ENCODE measurements around the gene IPO5.

- TF ChIP-seq POLR2A (IDR thresholded peaks at IDR 0.05; ENCODE audit: low read depth, low read length): no peak
- no peak for TF ChIP-seq POU2F2 (IDR thresholded peaks at IDR 0.05; ENCODE audit: low read depth, low read length)
- no peak for TF ChIP-seq POLR2AphosphoS5 (IDR thresholded peaks at IDR 0.05; ENCODE audit: low read depth, low read length)
- no peak for TF ChIP-seq SPI1 (IDR thresholded peaks at IDR 0.05; ENCODE audit: low read depth, low read length)
- no peak for TF ChIP-seq PAX5 (IDR thresholded peaks at IDR 0.05; ENCODE audit: insufficient read depth, low read length, severe bottlenecking)
- no peak for TF ChIP-seq TAF1 (IDR thresholded peaks at IDR 0.05; ENCODE audit: low read depth, low read length)
Measured at GRCh38 chr13:97978651-97979050, 25.2 kb downstream of the IPO5 start.
